HG02759 (cell line): ENCODE measurements around the gene POU2AF1.

ENCODE experiments used
- ATAC-seq: cut with Tn5 transposase; IDR thresholded peaks from one replicate; pipeline ENCODE4 v1.9.1; 2021; ENCODE audit warnings: mild to moderate bottlenecking, moderate library complexity; ENCODE audit not compliant: unreplicated experiment

POU2AF1 gene

DNA sequence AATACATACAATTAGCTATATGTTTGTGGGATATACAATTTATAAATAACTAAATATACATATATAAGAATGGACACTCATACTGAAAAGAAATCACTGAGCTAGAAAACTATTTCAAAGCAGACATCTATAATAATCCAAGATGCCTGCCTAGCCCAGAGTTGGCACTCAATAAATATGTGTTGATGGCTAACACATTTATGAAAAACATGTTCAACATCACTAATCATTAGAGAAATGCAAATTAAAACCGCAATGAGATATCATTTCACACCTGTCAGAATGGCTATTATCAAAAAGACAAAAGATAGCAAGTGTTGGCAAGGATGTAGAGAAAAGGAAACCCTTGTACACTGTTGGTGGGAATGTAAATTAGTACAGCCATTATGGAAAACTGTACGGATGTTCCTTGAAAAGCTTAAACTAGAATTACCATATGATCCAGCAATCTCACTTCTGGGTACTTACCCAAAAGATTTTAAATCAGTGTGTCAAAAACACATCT lies 29.8 kb downstream of the POU2AF1 start:
- ATAC-seq = no peak

DNA sequence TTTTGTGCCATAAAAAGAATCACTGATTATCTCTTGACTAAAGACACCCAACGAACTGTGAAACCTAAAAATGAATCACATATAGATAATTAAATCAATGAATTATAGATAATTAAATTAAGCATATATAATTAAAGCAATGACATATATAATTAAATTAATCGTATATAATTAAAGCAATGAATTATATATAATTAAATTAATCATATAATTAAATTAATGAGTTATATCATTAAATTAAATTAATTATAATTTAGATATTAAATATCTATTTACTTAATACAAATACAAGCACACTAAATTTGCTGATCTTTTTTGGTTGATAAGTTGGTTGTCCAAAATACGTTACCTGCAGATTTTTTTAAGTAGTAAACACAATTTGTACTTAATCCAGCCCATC lies 30.9 kb downstream of the POU2AF1 start:
- no peak for ATAC-seq

DNA sequence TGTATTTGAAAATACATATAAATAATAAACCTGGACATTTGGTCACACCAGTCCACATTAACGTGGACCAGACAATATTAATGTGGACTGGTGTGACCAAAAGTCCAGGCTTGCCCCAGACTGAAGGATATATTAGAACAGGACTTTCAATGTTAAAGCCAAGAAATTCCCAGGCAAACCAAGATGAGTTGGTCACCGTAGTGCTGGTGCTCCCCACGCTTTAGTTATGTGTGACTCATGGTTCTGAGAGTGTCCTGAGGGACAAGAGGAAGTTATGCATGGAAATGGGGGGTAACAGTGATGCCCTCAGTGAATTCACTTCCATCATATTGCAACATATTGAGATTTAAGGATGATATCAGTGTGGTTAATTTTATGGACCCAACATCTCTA lies 31.4 kb downstream of the POU2AF1 start:
- ATAC-seq = no peak

DNA sequence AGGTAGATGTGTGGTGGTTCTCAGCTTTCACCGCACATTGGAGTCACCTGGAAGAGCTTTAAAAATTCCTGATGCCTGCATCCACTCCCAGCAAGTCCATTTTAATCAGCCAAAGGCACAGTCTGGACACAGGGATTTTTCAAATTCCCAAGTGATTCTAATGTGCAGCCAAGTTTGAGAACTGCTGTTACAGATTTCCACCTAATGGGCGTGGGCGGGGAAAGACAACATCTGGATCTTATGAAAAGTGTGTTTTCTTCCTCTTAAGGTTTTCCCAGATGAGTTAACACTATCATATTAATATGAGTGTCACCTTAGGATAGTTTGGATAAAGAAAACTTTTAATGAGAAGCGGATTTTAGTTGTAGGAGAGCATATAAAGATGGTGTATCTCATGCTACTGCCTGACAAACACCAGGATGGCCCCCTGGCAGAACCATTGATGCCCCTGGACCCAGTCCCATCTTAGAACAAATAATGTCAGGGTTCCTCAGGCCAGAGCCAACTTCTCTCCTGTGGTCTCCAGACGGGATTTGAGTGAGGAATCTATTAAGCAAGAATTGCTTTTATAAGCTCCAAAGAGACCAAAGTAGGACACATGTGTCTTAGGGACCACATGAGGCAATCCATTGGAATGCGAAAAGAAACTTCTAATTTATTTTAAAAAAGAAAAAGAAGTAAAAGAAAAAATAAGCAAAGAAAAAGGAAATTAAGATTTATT lies 31.9 kb downstream of the POU2AF1 start:
- ATAC-seq = no peak

DNA sequence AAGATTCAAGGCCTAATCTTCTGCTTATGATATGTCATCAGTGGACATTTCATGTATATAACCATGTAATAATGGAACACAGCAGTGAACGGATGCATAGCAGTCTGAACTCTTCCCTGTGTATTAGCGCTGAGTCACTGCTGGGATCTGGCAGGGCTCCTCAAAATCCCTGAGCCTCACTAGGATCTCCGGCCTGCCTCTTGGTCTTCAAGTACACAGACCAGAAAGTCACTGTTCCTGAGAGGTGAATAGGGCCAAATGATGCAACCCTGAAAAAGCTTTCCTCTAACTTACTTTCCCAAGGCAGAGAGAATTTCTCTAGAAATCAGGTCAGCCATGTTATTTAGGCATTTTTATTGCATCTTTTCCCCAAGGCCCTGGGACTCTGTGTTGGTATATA lies 35.0 kb downstream of the POU2AF1 start:
- no peak for ATAC-seq

DNA sequence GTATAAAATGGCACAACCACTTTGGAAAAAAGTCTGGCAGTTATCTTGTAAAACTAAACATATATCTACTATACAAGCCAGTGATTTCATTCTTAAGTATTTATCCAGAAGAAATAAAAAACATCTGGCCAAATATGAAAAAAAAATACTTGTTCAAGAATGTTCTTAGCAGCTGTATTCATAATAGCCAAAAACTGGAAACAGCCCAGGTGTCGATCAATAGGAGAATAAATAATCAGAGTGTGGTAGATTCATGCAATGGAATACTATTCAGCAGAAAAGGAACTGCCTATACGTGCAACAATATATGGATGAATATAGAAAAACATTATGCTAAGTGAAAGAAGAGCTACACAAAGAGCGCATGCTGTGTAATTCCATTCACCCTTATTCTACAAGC lies 36.7 kb downstream of the POU2AF1 start:
- ATAC-seq = no peak

DNA sequence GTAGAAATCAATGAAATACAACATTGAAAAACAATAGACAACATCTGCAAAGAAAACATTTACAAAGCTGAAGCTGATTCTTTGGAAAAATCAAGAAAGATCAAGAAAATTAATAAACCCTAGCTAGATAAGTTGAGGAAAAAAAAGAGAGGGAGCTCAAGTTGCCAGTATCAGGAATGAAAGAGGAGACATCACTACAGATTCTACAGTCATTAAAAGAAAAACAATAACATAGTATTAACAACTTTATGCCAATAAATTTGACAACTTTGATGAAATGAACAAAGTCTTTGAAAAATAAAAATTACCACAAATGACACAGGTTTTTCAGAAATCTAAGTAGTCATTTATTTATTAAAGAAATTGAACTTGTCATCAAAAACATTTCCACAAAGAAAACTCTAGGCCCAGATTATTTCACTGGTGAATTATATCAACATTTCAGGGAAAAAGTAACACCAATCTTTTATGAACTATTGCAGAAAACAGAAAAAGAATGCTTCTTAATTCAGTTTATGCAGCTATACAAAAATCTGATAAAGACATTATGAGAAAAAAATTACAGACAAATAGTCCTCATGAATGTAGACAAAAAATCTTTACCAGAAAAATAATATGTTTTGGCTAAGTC lies 39.2 kb downstream of the POU2AF1 start:
- ATAC-seq = no peak

DNA sequence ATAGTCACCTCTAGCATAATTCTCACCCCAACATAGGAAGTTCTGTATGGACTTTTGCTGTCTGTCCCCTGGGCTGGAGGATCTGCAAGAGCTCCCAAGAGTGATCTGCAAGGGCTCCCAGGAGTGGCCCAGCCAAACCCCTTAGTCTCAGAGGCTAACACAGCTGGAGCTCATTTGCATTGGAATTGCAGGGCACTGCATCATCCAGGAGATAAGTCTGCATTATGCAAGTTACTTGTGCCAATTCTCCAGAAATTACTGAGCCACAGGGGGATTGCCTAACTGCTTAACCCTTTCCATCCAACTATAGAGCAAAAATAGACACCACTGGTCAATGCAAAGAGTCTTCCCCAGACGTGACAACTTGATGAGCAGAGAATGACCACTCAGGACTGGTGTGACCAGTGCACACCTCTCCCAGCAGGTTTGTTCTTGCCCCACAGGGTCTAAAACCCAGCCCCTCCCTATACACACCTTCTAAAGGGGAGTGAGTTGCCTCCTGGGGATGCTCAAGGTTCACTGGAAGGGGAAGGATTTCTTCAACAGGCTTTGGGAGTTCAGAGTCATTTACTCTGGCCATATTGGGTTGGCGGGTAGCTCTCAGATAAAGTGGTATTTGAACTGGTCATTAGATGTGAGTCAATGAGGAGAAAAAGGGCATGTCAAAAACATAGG lies 42.4 kb downstream of the POU2AF1 start:
- no peak for ATAC-seq

DNA sequence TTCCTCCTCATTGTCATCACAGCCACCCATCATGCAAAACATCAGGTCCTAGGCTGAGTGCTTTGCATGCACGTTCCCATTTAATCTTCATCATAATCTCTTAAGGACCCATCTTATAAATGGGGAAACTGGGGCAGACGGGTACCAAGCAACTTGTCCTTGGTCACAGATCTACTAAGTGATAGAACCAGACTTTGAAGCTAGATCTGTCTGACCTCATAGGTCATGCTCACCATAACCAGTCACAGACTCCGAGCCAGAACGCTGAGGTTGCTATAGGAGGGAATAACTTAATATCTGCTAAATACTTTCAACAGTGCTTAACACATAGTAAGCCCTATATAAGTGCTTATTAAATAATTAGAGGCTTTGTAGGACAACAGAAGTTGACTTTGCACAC lies 43.0 kb downstream of the POU2AF1 start:
- ATAC-seq = no peak

DNA sequence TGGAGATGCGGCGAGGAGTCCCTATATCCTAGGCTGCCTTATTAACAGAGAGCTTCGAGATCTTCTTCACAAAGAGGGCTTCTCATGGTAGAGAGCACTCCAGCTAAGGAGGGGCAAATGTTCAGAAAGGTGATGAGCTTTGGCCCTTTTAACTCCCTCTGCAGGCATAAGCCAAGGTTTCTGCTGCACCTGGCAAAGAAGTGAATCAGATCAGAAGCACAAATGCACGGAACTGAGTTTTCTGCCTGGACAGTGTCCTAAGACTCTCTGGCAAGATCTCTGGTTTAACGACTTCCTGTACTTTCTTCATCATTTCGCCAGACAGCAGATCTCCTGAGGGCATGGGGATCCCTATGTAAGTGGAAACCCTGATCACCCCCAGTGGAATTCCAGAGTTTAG lies 43.5 kb downstream of the POU2AF1 start:
- no peak for ATAC-seq

DNA sequence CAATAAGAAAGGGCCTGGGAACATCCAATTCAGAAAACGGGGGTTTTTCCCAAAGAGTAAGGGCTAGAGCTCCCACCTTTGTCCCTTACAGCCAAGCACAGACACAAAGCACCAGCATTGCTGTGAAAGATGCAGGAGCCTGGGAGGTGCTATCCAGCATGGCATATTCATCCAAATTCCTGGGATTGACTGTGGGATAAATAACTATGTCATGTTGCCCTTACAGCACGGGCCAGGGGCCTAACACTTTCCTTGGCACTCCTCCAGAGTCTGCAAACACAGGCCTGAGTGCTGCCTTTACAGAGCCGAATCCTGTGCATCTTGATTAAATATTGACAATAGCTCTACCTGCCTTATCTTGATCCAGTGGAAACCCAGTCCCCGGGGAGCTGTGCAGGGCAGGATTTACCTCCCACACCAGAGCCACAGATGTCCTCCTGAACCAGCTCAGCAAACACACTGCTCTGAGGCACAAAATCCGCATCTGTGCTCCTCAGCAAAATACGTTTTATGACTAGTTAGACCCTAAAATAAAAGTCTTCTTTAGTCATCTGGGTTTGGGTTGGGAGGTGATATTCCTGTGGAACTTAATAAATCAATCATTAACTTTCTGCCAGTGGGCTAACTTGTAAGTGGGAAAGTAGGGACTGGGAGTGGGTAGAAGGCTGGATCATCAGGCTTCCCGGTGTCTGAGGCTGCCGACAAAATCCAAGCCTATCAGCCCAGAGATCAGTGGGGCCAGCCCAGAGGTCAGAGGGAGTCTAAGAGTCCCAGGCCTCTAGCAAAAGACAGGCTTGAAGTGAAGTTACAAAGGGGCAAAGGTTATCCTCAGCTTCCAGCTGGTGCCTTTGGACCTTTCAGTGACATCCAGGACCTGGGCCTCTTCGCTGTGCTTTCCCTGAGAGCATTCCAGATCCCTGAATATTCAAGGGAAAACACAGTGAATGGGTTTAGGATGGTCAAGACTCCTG lies 44.3 kb downstream of the POU2AF1 start:
- no peak for ATAC-seq

DNA sequence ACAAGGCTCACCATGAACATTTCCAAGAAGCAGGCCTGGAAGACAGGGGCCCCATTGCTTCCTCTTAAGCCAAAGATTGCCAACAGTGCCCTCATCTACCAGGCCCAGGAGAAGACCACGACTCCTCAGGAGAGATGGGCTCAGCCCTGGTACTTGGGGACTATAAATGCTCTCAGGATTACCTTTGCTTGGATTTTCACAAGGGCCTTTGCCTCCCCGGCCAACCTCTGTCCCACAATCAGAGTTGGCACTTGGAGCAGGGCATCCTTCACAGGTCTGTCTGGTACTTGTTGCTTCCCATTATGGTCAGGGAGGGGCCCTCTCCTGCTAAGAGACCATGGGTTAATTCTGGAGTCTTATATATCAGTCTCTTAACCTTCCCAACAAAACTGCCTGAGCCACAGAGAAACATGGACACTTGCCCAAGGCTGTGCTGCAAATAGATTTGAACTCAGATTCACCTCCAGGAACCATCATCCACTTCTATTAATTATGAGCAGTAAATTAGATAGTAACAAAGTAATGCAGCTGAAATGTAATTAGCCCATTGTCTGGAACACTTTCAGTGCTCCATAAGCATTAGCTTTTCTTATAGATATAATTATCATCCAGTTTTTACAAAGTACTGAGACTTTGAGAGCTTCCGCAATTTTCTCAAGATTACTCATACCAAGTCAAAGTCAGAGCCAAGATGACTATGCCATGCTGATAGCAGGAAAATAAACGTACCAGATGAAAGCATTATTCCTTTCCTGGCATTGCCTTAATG lies 47.2 kb downstream of the POU2AF1 start:
- no peak for ATAC-seq

DNA sequence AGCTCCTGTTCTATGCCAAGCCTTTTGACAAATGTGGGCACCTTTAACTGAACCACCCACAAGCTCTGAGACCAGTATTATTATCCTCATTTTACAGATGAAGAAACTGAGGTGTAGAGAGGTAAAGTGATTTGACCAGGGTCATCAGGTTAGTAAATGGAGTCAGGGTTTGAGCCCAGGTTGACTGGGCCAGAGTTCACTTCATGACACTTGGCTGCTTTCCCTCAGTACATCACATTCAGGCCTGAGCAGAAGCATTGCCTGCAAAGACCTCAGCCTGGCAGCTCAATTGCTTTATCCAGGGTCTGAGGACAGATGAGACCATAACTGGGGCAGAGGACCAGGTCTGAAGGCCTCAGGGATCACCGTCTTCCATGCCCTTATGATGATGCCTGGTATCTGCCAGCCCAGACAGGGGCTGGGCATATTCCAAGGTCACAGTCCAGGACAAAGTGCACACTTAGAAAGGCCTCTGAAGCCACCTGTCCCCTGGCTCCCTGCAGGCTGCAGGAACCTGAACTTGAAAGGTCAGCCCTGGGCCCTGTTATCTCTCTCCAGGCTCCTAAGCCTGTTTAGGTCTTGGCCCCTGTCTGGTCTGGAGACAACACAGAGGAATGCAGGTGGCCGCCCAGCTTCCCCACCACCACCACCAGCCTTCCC lies 48.7 kb downstream of the POU2AF1 start:
- ATAC-seq = no peak

DNA sequence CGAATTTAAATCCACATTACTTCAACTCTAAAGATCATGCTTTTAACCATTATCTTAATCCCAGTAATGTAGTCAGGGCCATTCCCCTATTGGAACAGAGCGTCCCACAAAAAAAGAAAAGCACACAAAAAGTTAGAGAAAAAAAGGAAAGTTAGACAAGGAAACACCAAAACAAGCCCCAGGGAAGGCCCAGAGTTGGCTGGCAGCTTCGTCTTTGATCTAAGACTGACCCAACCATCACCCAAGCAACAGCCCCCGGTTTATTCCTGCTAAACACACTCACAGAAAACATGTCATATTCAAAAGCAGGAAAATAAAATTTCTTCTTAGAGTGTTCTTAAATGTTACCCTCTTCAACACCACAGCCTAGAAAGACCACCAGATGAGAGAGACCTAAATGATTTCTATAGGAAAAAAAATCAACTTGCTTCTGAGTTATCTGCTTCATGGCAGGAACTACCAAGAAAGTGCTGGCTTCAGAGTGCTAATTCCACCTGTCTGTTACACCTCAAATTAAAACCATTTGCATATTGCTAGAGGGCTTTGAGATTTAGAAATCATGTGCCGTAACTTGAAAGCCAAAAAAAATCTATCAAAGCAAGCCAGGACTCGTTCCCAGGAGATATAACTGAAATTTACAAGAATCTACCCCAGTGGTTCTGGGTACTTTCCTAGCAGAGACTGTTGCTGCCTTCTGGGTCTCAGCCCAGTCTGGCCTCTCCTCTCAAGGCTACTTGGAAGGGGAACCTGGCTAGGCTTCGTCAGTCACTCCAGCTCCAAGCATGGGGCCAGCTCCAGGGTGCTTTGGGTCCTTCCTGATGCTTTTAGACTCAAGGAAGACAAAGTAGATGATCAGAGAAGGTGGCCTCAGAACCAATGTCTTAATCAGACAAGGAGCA lies 49.5 kb downstream of the POU2AF1 start:
- ATAC-seq = no peak

DNA sequence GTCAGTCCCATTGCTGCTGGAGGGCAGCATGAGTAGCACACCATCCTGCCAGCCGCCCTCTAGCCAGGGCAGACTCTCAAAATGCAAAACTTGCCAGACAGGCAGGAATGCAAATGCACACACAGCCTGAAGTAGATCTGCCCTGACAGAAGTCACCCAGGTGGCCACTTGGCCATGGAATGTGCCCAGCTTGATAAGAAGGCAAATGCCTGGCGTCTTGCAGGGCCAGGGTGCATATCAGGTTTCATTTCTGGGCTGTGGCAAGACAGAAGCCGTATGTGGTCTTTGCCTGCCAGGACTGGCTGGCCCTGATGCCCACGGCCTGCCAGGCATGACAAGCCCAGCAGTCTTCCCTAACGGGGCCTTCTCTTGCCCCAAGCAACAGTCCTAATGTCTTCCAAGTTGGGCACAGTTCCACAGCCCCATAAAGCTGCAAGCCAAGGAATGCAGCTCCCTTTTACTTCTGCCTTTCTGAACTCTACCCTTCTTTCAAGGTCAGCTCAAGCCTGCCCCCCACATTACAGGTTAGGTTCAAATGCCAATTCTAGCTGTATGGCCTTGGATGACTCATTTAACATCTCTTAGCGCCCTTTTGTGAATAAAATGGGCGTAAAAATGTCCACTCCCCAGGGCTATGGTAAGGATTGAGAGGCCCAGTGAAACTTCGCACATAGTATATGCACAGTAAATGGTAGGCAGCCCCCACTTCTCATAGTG lies 51.0 kb downstream of the POU2AF1 start:
- no peak for ATAC-seq

DNA sequence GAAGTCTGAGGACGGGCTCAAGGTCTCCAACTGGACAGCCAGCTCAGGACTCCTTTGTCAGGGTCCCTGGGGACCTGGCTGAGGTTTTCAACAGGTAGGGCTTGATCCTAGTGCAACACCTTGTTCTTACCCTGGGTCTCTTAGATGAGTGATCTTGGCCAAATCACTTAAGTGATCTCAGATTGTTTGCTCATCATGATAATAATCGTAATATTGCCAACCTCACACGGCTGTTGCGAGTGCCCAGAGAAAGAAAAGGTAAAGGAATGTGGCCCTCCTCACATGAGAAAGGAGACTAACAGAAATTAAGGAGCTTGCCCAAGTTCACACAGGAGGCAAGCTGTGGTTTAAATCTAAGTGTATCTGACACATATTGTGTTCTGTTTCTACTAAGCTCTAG lies 52.3 kb downstream of the POU2AF1 start:
- ATAC-seq = no peak

DNA sequence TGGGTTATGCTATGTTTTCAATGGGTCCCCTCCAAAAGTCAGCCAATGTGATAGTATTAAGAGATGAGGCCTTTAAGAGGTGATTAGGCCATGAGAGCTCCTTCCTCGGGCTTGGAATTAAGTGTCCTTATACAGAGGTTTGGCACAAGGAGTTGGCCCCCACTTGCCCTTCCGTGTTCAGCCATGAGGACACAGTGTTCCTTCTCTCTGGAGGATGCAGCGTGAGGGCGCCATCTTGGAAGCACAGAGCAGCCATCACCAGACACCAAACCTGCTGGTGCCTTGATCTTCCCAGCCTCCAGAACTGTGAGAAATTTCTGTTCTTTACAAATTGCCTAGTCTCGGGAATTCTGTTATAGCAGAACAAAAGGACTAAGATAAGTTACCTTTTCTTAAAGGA lies 53.8 kb downstream of the POU2AF1 start:
- ATAC-seq = no peak

DNA sequence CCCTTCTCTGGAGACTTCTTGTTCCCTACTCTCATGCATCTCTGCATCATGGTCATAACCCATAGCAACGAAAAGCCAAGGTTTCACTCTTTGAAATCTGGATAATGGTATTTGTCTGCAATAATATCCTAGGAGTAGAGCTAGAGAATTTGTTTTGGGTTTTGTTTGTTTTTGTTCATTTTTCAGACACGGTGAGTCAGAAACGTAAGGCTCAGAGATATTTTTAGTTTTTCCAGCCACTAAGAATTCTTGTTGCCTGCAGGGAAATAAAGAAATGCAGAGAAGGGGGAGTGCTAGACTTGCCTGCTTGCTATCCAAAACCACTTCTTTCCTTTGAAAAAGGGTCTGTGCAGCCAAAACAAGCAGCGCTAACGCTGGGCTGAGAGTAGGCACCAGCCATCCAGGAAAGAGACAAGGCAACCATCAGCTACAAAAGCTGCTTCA lies 54.8 kb downstream of the POU2AF1 start:
- no peak for ATAC-seq
